Measurements from ENCODE around the gene ANXA11.
"Not testable (repeated sequence)": the region's sequence is repeated elsewhere in the genome, so short reads cannot be mapped to it uniquely, and the experiment has no call there.

ANXA11 gene

DNA sequence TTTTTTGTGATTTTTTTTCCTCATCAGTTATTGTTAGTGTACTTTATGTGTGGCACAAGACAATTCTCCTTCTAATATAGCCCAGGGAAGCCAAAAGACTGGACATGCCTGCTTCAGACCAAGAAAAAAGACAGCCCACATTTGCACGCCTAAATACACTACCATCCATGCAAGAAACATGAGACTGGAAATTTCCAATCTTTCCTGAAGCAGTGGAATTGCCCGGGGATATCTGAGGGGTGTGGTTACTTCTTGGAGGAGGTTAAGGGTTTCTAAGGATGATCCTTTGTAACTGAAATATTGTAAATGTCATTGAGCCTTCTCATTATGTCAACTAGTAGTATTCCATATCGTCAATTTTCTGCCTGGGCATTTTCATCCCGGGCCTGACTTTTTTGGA is 37.0 kb upstream of the ANXA11 start:
- H3K27me3 ChIP-seq (ENCODE audit: control insufficient read depth in 2 of 2, insufficient read depth in 2 of 2, low read length in 2 of 2); H3K4me3 ChIP-seq (ENCODE audit: low read length in 2 of 2); H3K4me1 ChIP-seq (ENCODE audit: control insufficient read depth in 2 of 2, insufficient read depth in 2 of 2, low read length in 2 of 2); H3K27ac ChIP-seq (ENCODE audit: low read depth in 2 of 2, low read length in 2 of 2); H3K9me3 ChIP-seq (ENCODE audit: control insufficient read depth in 2 of 2, low read length in 2 of 2); H3K9ac ChIP-seq (ENCODE audit: low read depth in 1 of 2, low read length in 2 of 2); H3K36me3 ChIP-seq (ENCODE audit: control insufficient read depth in 2 of 2, insufficient read depth in 2 of 2, low read length in 2 of 2): not testable (repeated sequence)

DNA sequence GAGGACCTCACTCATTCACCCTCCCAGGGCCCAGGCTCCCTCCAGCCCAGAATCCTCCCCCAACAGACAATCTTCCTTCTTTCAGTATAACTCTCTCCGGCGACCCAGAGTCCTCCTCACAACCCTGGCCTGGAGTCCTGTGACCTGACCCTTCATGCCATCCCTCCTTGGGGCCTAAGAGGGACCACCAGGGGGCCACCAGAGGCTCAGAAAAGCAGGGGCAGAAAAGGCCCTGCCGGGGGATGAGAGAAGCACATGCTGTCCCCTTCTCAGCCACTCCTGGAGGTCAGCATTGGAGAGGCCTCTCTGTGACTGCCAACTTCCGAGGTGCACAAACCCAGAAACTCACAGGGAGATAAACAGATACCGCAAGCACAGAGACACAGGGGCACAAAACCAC is 31.1 kb upstream of the ANXA11 start:
- not testable (repeated sequence) for H3K27ac ChIP-seq (ENCODE audit: low read depth in 2 of 2, low read length in 2 of 2); H3K36me3 ChIP-seq (ENCODE audit: control insufficient read depth in 2 of 2, insufficient read depth in 2 of 2, low read length in 2 of 2); H3K4me1 ChIP-seq (ENCODE audit: control insufficient read depth in 2 of 2, insufficient read depth in 2 of 2, low read length in 2 of 2); H3K9ac ChIP-seq (ENCODE audit: low read depth in 1 of 2, low read length in 2 of 2); H3K4me3 ChIP-seq (ENCODE audit: low read length in 2 of 2); H3K9me3 ChIP-seq (ENCODE audit: control insufficient read depth in 2 of 2, low read length in 2 of 2); H3K27me3 ChIP-seq (ENCODE audit: control insufficient read depth in 2 of 2, insufficient read depth in 2 of 2, low read length in 2 of 2)

DNA sequence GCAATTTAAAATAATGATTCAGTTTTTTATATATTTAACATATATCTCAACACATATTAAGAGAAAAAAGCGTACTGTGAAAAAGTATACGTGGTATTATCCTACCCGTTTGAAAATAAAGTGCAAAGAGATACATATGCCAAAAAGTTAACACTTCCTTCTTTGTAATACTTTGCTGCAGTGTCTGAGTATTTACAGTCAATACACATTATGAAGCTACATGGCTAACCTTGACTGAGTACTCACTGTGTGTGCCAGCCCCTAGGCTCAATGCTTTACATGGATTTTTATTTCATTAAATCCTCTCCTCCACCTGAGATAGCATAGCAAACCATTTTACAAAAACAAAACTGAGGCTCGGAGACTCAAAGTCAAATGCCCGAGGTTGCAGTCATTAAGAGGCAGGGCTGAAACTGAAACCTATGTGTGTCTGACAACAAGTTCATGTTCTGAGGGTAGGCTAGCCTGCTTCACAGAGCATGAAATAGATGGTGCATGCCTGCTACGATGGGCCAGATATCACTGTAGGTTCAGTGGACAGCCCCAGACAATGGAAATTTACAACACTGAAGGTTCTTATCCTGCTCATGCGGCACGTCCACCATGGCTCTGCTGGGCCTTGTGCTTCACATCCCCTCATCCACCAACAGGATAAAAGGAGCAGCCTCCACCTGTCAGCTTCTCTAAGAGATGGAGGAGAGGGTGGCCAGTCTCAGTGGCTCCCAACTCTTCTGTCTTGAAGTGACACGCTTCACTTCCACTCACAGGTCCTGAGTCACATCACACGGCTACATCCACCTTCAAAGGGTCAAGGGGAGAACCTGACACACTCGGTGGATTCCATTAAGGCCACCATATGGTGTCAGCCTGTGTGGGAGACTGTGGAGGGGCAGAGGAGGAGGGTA is 29.2 kb upstream of the ANXA11 start:
- not testable (repeated sequence) for H3K27ac ChIP-seq (ENCODE audit: low read depth in 2 of 2, low read length in 2 of 2); H3K9ac ChIP-seq (ENCODE audit: low read depth in 1 of 2, low read length in 2 of 2)

DNA sequence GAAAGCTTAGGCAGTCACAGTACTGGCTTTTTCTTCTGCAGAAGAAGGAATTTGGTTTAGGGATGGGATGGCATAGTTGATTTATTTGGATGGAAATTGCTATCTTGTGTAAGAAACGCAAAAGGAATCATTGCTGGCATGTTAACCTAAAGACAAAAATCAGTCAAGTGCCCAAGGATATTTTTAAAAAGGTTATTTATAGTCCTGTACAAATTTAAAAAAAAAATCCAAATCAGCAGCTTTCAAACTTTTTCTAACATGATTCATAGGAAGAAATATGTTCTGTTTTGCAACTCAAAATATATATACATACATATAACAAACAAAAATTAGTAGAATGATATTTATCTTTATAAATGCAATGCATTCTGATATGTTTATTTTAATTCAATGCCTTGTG is 28.5 kb upstream of the ANXA11 start:
- H3K4me3 ChIP-seq (ENCODE audit: low read length in 2 of 2); H3K36me3 ChIP-seq (ENCODE audit: control insufficient read depth in 2 of 2, insufficient read depth in 2 of 2, low read length in 2 of 2); H3K27ac ChIP-seq (ENCODE audit: low read depth in 2 of 2, low read length in 2 of 2); H3K4me1 ChIP-seq (ENCODE audit: control insufficient read depth in 2 of 2, insufficient read depth in 2 of 2, low read length in 2 of 2); H3K27me3 ChIP-seq (ENCODE audit: control insufficient read depth in 2 of 2, insufficient read depth in 2 of 2, low read length in 2 of 2); H3K9ac ChIP-seq (ENCODE audit: low read depth in 1 of 2, low read length in 2 of 2); H3K9me3 ChIP-seq (ENCODE audit: control insufficient read depth in 2 of 2, low read length in 2 of 2): not testable (repeated sequence)

More for the DNA sequence above, 29.2 kb upstream of the ANXA11 start:
- not testable (repeated sequence) for H3K27me3 ChIP-seq (ENCODE audit: control insufficient read depth in 2 of 2, insufficient read depth in 2 of 2, low read length in 2 of 2); H3K9me3 ChIP-seq (ENCODE audit: control insufficient read depth in 2 of 2, low read length in 2 of 2); H3K36me3 ChIP-seq (ENCODE audit: control insufficient read depth in 2 of 2, insufficient read depth in 2 of 2, low read length in 2 of 2); H3K4me1 ChIP-seq (ENCODE audit: control insufficient read depth in 2 of 2, insufficient read depth in 2 of 2, low read length in 2 of 2); H3K4me3 ChIP-seq (ENCODE audit: low read length in 2 of 2)

DNA sequence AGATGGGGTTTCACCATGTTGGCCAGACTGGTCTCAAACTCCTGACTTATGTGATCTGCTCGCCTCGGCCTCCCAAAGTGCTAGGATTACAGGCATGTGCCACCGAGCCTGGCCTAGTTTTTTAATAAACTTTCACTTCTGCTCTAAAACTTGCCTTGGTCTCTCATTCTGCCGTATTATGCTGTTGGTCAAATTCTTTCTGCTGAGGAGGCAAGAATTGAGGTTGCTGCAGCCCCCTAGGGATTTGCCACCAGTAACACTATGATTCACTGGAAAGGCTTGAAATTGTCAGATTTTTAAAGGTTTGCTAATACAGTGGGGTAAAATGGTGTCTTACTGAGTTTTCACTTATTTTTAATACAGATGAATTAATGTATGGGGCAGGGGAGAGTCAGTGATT is 21.4 kb upstream of the ANXA11 start:
- not testable (repeated sequence) for H3K9me3 ChIP-seq (ENCODE audit: control insufficient read depth in 2 of 2, low read length in 2 of 2); H3K27me3 ChIP-seq (ENCODE audit: control insufficient read depth in 2 of 2, insufficient read depth in 2 of 2, low read length in 2 of 2); H3K9ac ChIP-seq (ENCODE audit: low read depth in 1 of 2, low read length in 2 of 2); H3K27ac ChIP-seq (ENCODE audit: low read depth in 2 of 2, low read length in 2 of 2); H3K4me3 ChIP-seq (ENCODE audit: low read length in 2 of 2); H3K4me1 ChIP-seq (ENCODE audit: control insufficient read depth in 2 of 2, insufficient read depth in 2 of 2, low read length in 2 of 2); H3K36me3 ChIP-seq (ENCODE audit: control insufficient read depth in 2 of 2, insufficient read depth in 2 of 2, low read length in 2 of 2)

DNA sequence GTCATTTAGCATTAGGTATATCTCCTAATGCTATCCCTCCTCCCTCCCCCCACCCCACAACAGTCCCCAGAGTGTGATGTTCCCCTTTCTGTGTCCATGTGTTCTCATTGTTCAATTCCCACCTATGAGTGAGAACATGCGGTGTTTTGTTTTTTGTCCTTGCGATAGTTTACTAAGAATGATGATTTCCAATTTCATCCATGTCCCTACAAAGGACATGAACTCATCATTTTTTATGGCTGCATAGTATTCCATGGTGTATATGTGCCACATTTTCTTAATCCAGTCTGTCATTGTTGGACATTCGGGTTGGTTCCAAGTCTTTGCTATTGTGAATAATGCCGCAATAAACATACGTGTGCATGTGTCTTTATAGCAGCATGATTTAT is 17.7 kb upstream of the ANXA11 start:
- H3K36me3 ChIP-seq (ENCODE audit: control insufficient read depth in 2 of 2, insufficient read depth in 2 of 2, low read length in 2 of 2); H3K9me3 ChIP-seq (ENCODE audit: control insufficient read depth in 2 of 2, low read length in 2 of 2); H3K27me3 ChIP-seq (ENCODE audit: control insufficient read depth in 2 of 2, insufficient read depth in 2 of 2, low read length in 2 of 2); H3K9ac ChIP-seq (ENCODE audit: low read depth in 1 of 2, low read length in 2 of 2); H3K27ac ChIP-seq (ENCODE audit: low read depth in 2 of 2, low read length in 2 of 2); H3K4me3 ChIP-seq (ENCODE audit: low read length in 2 of 2); H3K4me1 ChIP-seq (ENCODE audit: control insufficient read depth in 2 of 2, insufficient read depth in 2 of 2, low read length in 2 of 2): not testable (repeated sequence)

DNA sequence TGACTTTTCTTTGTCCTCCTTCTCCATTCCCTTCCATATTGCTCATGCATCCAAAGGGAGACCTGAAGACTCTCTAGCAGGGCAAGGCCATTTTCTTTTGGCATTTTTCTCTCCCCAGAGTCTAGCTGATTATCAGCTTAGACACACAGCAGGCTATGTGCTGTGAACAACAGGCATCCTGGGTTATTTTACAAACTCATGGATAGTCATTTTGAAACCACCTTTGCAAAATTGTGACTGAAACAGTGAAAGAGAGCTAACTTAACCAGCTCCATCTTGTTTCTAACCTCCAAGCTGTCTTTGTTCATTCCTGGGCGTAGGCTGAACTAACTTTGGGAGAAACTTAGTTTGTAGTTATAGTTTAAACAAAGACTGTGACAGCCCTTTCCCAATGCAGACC is 13.5 kb upstream of the ANXA11 start:
- H3K4me3 ChIP-seq (ENCODE audit: low read length in 2 of 2); H3K4me1 ChIP-seq (ENCODE audit: control insufficient read depth in 2 of 2, insufficient read depth in 2 of 2, low read length in 2 of 2); H3K36me3 ChIP-seq (ENCODE audit: control insufficient read depth in 2 of 2, insufficient read depth in 2 of 2, low read length in 2 of 2); H3K9ac ChIP-seq (ENCODE audit: low read depth in 1 of 2, low read length in 2 of 2); H3K27me3 ChIP-seq (ENCODE audit: control insufficient read depth in 2 of 2, insufficient read depth in 2 of 2, low read length in 2 of 2); H3K9me3 ChIP-seq (ENCODE audit: control insufficient read depth in 2 of 2, low read length in 2 of 2); H3K27ac ChIP-seq (ENCODE audit: low read depth in 2 of 2, low read length in 2 of 2): not testable (repeated sequence)

DNA sequence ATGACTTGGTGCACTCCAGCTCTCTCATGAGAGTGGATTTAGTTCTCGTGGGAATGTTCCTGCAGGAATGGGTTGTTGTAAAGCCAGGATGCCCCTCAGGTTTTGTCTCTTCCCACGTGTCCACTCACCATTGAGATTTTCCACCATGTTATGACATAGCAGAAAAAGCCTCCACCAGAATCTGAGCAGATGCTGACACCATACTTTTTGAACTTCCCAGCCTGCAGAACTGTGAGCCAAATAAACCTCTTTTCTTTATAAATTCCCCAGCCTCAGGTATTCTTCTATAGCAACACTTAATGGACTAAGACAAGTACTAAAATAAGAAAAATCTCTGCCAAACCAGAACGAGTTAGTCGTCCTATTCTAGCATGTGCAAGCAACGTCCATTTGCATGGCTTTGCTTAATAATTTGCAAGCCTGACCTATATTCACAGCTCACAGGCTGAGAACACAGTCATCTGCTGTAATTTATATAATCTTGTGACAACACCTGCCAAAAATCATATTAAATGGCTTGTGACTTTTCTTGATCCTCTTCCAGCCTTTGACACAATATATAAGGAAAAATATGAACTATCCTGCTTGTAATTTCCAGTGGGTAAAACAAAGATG is 9.1 kb upstream of the ANXA11 start:
- not testable (repeated sequence) for H3K9ac ChIP-seq (ENCODE audit: low read depth in 1 of 2, low read length in 2 of 2); H3K36me3 ChIP-seq (ENCODE audit: control insufficient read depth in 2 of 2, insufficient read depth in 2 of 2, low read length in 2 of 2); H3K27me3 ChIP-seq (ENCODE audit: control insufficient read depth in 2 of 2, insufficient read depth in 2 of 2, low read length in 2 of 2); H3K27ac ChIP-seq (ENCODE audit: low read depth in 2 of 2, low read length in 2 of 2); H3K4me1 ChIP-seq (ENCODE audit: control insufficient read depth in 2 of 2, insufficient read depth in 2 of 2, low read length in 2 of 2); H3K9me3 ChIP-seq (ENCODE audit: control insufficient read depth in 2 of 2, low read length in 2 of 2); H3K4me3 ChIP-seq (ENCODE audit: low read length in 2 of 2)

DNA sequence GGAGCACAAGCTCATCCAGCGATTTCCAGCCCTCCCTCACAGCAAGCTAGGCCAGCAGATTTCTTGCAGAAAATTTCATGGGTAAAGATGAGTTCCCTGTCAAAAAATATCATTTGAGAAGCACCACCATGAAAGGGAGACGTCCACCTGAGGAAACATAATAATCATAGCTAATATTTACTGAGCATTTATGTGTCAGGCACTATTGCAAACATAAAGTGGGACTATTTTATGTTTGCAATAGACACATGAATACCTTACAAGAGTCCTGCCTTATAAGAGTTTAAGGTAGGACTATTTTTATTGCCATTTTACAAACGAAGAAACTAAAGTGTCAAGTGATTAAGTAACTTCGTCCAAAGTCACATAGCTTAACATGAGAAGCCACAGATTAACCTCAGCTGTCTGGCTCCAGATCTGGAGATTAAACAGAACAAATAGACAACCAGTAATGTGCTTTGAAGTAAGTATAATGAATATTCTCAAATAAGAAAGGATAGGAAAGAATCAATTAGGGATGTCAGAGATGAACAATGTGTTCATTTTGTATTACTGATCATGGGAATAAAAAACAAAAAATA is 7.3 kb upstream of the ANXA11 start:
- H3K36me3 ChIP-seq (ENCODE audit: control insufficient read depth in 2 of 2, insufficient read depth in 2 of 2, low read length in 2 of 2); H3K27me3 ChIP-seq (ENCODE audit: control insufficient read depth in 2 of 2, insufficient read depth in 2 of 2, low read length in 2 of 2); H3K27ac ChIP-seq (ENCODE audit: low read depth in 2 of 2, low read length in 2 of 2); H3K9me3 ChIP-seq (ENCODE audit: control insufficient read depth in 2 of 2, low read length in 2 of 2); H3K4me3 ChIP-seq (ENCODE audit: low read length in 2 of 2); H3K9ac ChIP-seq (ENCODE audit: low read depth in 1 of 2, low read length in 2 of 2): not testable (repeated sequence)
- peaks cover 4 to 12% of the 10 kb centered on the region in 2 donors for H3K4me1 ChIP-seq (ENCODE audit: control insufficient read depth in 2 of 2, insufficient read depth in 2 of 2, low read length in 2 of 2)

DNA sequence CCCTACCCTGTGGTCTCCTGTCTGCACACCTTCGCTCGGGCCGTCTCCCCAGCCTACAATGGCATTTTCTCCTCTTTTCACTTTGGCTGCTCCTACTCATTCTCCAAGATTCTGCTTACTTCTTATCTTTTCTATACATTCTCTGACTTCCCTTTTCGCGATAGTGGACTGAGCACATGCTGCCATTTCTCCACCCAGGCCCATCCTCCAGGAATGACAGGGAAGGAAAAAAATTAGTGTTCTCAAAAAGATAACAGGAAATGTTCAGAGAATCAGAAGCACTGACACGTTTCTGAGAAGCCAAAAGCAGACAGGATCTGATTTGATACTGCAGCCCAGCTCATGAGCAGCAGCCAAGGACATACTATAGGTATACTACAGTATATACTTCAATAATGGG is 6.4 kb upstream of the ANXA11 start:
- H3K4me3 ChIP-seq (ENCODE audit: low read length in 2 of 2), result no peak overlapping the region
- no peaks in the 10 kb centered on the region for H3K36me3 ChIP-seq (ENCODE audit: control insufficient read depth in 2 of 2, insufficient read depth in 2 of 2, low read length in 2 of 2)
- no peaks in the 10 kb centered on the region for H3K27me3 ChIP-seq (ENCODE audit: control insufficient read depth in 2 of 2, insufficient read depth in 2 of 2, low read length in 2 of 2)
- no peak overlapping the region for H3K27ac ChIP-seq (ENCODE audit: low read depth in 2 of 2, low read length in 2 of 2)
- no peak overlapping the region for H3K9ac ChIP-seq (ENCODE audit: low read depth in 1 of 2, low read length in 2 of 2)
- H3K9me3 ChIP-seq (ENCODE audit: control insufficient read depth in 2 of 2, low read length in 2 of 2), result no peaks in the 10 kb centered on the region
- peaks cover 6 to 16% of the 10 kb centered on the region in 2 donors for H3K4me1 ChIP-seq (ENCODE audit: control insufficient read depth in 2 of 2, insufficient read depth in 2 of 2, low read length in 2 of 2)
